ENCODE data around the gene ATP6V1E1.
"Not testable (repeated sequence)": the region's sequence is repeated elsewhere in the genome, so short reads cannot be mapped to it uniquely, and the experiment has no call there.

Gene ATP6V1E1

DNA sequence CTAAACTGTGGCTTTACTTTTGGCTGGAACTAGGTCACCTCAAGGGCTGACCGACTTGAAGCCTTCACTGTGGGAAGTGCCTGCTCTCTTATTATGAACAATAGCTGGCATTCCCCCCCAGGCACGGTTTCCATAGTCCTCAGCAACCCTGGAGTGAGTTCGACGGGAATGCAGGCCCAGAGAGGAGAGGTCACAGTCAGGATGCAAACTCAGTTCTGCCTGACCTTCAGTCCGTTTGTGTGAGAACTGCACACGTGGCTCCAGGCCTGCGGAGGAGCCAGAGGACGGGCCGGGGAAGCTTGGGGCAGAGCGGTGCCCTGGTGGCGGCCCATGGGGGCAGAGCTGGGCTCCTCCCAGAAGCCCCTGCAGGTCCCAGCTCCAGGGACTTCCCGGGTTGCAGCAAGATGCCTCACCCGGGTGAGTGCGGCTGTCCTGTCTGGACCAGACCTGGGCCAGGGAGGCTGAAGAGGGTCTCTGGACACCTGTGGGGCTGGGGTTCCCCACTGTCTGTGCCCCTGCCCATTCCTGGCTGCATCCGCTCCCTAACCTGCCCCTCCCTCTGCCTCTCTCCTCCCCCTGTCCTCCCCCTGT lies 48.0 kb downstream of the ATP6V1E1 start:
- no peak for DNase-seq

DNA sequence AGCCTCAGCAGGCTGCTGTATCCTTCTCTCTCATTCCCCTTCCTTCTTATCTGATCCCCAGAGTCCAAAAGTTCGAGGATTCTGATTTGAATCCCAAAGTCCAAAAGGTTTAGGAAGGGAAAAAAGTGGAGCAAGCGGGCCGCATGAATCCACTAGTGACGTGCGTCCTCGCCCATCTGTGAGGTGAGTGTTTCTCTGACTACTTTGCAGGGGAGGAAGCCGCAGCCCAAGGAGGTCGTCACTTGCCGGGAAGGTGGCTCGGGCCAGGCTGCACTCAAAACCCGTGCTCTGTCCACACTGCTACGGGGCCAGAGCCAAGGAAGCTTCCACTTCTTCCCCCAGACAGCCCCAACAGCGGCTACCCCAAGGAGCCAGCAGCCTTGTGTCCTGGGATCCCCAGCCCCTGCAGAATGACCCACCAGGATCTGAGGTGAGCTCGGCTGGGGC lies 49.0 kb downstream of the ATP6V1E1 start:
- no peak for DNase-seq

DNA sequence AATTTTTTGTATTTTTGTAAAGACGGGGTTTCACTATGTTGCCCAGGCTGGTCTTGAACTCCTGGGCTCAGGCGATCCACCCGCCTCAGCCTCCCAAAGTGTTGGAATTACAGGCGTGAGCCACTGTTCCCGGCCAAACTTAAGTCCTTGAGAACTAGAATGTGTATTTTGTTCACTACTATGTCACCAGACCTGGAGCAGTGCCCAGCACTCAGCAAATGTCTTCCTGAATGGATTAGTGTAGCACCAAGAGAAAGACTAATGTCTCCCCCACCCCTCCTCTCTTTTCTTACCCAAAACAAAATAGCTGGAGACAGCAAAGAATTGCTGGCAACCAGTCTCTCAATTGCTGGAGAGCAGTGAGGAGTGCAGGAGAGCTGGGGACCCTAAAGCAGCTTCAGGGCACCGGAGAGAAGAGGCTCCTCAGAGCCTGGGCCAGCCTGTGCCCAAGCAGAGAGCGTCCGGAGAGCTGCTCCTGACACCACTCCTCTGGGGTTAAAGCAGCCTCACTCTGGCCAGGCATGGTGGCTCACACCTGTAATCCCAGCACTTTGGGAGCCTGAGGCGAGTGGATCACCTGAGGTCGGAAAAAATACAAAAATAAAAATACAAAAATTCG lies 50.3 kb downstream of the ATP6V1E1 start:
- no peak for DNase-seq

DNA sequence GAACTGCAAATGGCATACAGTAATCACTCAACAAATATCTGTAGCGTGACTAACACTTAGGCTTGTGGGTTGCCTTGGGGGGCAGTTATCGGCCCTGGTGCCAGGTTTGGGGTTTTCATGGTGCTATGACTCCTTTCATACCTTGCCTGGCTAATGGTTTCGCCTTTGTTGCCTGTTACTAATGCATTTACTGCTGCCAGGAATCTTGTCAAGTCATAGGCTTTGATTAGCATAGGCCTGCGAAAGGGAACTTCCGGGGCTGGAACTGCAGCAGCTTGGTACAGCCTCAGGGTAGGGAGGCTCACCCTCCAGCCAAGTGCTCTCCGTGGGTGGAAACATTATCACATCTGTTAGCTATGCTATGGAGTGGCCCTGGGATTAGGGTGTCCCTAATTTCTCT lies 52.1 kb downstream of the ATP6V1E1 start:
- peak; percentile 36 for DNase-seq

DNA sequence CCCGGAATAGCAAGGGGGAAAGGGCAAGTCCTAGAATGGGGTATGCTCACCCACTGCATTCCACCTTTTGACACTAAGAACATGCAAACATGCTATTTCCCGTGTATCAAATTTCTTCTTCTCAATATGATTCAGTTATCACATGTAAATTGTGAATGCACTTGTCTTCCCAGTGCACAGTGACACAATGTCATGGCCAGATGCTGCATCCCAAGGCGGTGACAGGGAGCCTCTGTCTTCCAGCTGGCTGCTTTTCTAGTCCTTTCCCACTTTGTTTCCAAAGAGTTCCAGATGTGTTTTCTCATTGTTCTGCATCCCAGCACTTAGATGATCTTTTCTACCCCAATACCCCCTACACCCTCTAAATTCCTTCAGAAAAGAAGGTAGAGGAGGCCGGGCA lies 52.9 kb downstream of the ATP6V1E1 start:
- no peak for DNase-seq

DNA sequence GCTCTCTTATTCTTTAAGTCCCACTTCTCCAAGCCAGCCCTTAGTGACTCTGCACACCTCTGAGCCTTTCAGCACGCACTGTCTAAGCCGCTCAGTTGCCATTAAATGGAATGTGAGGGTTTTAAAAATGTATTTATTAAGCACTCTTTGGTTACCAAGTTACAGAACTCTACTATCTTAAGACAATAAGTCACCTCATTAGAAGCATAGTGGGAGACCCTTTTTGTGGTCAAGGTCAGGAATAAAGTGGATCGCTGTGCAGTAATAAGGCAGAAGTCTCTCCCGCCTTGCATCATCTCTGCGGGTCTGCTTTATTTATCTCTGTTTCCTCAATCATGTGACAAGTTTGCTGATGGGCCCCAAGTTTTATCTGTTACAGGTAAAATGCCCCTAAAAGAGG lies 53.4 kb downstream of the ATP6V1E1 start:
- no peak for DNase-seq

DNA sequence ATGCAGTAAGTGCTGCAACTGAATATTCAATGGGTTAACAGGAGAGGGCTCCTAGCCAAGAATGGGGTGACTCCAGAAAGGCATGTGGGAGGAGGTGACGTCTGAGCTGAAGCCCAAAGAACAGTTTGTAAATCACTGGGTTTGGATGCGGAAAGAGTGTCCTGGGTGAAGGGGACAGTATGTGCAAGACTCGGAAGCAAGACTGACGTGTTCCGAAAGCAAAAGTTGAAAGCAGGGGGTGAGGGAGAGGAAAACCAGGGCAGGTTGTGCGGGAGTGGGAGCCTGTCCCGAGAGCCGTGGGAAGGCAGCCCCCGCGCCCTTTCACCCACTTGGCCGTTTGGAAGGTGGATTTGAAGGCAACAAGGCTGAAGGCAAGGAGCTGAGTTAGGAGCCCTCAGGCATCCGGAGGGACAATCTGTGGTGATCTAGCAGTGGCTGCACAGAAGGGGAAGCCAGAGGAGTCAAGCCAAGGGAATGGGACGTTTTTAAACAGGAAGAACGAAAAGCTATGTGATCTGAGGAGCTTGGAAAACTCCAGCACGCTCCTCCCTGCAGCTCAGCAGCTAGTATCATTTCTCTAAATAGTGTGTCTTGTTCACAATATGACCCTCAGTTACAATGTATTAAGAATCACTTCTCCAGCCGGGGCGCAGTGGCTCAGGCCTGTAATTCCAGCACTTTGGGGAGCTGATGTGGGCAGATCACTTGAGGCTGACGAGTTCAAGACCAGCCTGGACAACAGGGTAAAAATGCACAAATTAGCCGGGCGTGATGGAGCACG lies 57.5 kb downstream of the ATP6V1E1 start:
- no peak for DNase-seq

DNA sequence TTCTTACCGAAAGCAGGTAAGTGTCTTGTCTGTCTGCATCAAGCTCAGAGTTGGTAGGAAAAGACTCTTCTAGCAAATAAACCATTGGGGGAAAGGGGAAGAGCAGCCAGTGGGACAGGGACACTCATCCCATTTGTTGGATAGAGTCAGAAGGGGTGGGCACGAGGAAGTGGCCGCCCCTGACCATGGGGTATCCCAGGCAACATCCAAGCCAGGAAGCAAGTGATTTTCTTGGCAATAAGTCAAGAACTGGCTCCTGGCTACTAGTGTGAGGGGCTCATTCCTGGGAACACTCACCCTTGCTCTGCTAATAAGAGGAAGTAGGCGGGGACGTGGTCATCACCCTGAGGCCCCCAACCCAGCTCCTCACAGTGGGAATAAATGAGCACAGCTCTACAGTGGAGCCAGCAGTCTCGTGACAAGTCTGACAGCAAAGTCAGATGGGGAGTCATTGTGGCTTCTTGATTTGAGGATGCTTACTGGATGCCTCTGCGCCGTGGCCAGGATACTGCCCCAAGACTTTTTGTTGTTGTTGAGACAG lies 58.5 kb downstream of the ATP6V1E1 start:
- no peak for DNase-seq

DNA sequence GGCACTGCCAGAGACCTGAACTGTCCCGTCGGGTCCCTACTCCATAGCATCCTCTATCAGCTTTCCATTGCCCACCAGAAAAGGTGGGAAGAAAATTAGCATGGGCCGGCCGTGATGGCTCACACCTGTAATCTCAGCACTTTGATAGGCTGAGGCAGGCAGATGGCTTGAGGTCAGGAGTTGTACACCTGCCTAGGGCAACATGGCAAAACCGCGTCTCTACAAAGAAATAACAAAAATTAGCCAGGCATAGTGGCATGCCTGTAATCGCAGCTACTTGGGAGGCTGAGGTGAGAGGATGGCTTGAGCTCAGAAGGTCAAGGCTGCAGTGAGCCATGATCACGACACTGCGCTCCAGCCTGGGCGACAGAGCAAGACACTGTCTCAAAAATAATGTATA lies 61.8 kb downstream of the ATP6V1E1 start:
- DNase-seq = no peak

DNA sequence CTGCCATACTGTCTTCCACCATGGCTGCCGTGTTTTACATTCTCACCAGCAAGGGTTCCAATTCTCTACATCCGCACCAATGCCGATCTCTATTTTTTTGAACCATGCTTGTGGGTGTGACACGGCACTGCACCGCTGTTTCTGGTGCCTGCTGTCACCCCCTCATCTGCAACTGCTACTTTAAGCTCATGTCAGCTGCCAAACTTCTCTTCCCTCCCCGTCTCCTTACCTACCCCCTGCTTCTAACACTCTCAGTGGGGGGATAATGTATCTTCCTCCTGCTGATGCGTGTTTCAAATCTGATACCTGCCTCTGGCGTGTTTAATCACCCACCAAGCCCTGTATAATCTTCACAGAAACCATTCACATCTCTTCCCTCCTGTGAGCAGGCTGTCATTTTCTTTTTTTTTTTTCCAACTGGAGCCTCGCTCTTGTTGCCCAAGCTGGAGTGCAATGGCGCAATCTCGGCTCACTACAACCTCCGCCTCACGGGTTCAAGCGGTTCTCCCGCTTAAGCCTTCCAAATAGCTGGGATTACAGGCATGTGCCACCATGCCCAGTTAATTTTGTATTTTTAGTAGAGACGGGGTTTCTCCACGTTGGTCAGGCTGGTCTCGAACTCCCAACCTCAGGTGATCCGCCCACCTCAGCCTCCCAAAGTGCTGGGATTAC lies 62.4 kb downstream of the ATP6V1E1 start:
- DNase-seq = not testable (repeated sequence)

DNA sequence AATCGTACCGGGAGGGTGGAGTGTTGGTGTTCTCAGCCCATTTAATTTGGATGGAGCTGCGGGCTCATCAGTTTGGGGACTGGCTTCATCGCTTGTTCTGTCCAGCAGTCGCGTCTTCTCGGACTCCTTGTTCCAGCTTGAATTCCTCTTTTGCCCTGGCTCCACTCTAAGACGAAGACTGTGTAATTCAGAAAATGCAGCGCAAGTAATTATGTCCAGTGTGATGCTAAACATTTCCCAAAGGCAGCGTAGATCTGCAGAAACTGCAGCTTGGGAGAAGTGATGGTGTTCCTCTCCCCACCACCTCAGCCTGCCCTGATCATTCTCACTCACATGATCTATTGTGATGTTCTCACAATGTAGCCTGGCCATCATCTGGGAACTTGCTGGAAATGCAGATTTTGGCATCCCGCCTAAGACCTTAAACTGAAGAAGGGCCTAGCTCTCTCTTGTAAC lies 64.6 kb downstream of the ATP6V1E1 start:
- DNase-seq = no peak

DNA sequence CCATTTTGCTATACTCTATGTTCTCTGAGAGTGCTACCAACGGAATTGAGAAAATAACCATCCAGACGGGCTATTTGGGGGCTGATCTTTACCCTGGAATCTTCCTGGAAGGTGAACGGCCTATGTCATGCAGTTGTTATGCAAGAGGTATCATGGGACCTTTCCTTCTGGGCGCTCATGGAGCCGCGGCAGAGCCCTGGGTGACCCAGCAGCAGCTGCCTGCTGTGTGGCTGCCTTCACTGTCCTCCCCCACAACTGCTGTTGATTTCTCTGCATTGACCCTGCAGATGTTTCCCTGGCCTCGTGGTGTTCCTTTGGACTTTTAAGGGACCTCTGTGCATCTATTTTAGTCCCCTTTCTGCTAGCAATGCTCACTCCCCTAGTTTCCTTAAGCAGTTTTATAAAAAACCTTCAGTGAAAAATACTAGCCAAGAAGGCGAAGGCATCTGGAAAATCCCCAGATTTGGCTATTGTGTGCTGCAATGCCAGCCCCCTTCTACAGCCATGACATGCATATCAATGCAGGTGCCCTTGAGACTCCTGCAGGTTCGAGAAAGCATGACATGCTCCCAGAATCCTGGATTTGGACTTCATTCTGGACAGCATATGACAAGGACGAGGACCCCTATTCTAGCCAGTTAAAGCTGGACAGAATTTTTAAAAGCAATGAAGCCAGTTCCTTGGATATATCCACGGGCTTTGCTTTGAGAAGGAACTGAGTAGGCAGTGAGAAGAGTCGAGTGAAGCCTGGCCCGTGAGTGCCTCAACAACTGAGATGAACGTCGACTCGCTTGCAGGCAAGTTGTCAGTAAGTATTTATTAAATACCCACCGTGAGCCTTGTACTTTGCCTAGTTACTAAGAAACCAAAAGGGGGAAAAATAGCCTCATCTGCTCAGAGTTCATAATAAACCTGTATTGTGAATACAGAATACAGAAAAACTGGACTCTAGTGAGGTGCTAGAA lies 65.4 kb downstream of the ATP6V1E1 start, which contains the start of gene SLC25A18:
Gene SLC25A18, plus strand, starts transcription at position 593 of the 965 bp plus-strand sequence. CDS start 16,447 bp downstream, outside the sequence.
- no peak for DNase-seq

DNA sequence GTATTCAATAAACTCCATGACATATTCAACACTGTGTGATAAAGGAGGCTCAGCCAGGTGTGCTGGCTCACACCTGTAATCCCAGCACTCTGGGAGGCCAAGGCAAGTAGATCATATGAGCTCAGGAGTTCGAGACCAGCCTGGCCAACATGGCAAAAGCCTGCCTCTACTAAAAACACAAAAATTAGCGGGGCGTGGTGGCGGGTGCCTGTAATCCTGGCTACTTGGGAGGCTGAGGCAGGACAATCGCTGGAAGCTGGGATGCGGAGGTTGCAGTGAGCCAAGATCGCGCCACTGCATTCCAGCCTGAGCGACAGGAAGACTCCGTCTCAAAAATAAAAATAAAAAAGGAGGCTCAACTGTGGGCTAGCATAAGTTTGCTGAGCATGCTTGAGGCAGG lies 69.4 kb downstream of the ATP6V1E1 start:
- no peak for DNase-seq

DNA sequence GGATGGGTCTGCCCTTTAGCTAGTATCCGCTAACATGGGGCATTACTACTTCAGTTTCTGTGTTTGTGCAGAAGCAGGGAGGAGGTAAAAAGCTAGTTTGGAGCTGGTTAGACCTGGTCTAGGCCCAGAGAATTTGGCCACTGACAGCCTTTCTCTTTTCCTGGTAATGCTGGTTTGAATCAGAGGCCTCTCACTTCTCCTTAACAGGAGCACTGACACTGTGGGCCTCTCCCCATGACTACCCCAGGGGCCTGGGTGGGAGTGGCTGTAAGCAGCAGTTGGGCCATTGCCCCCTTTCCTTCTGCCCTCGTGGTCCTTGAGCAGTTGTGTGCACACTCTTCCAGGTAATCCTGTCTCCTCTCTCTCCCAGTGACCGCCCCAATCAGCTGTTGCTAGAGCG lies 73.7 kb downstream of the ATP6V1E1 start:
- DNase-seq = no peak

DNA sequence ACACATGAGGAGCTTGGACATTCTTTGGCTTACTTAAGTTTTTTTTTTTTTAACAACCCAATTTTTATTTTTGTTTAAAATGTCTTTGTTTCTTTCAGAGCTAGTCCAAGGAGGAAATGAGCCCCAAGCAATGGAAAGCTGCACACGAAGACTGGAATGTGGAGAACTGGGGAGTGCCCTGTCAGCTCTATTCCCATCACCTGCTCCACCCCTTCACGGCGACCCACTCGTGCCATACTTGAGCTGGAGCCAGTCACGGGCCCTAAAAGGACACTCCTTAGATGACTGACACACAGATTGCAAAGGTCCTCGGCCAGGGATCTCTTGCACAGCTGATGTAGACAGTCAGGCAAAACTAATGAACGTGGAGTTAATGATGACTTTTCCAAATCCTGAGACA lies 75.8 kb downstream of the ATP6V1E1 start:
- DNase-seq = no peak

DNA sequence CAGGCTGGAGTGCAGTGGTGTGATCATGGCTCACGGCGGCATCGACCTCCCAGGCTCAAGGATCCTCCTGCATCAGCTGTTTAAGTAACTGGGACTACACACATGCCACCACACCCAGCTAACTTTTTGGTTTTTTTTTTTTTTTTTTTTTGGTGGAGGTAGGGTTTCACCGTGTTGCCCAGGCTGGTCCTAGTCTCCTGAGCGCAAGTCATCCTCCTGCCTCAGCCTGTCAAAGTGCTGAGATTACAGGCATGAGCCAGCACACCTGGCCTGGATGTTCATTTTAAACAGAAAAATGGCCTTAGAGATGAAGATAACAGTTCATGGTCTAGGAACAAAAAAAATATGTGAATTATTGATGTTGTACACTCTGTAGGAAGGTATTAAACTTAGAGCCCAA lies 78.9 kb downstream of the ATP6V1E1 start:
- DNase-seq = no peak

DNA sequence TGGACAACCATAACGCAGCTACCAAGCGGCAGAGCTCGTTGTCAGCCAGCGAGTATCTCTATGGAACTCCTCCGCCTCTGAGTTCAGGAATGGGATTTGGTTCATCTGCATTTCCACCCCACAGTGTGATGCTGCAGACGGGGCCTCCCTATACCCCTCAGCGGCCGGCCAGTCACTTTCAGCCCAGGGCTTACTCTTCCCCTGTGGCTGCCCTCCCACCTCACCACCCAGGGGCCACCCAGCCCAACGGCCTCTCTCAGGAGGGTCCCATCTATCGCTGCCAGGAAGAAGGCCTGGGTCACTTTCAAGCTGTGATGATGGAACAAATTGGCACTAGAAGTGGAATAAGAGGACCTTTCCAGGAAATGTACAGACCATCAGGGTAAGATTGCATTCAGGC lies 79.4 kb downstream of the ATP6V1E1 start:
- no peak for DNase-seq

DNA sequence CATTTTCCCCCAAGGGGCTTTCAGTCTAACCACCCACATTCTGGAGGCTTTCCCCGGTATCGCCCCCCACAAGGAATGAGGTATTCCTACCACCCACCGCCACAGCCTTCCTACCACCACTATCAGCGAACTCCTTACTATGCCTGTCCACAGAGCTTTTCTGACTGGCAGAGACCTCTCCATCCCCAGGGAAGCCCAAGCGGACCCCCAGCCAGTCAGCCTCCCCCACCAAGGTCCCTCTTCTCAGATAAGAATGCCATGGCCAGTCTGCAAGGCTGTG lies 79.9 kb downstream of the ATP6V1E1 start:
- no peak for DNase-seq

DNA sequence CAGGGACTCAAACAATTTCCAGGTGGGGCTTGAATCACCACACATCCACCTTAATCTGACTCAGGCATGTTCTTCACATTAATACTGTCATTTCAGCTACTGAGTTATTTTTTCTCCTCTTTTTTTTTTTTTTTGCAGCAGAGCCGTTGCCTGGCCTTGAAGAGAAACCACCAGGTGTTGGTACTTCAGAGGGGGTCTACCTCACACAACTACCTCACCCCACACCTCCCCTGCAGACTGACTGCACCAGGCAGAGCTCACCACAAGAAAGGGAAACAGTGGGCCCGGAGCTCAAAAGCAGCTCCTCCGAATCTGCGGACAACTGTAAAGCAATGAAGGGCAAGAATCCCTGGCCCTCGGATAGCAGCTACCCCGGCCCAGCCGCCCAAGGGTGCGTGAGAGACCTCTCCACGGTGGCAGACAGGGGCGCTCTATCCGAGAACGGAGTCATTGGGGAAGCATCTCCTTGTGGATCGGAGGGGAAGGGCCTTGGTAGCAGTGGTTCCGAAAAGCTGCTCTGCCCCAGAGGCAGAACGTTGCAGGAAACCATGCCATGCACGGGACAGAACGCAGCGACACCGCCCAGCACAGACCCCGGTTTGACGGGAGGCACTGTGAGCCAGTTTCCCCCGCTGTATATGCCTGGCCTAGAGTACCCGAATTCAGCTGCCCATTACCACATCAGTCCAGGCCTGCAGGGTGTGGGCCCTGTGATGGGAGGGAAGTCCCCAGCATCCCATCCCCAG lies 80.4 kb downstream of the ATP6V1E1 start:
- DNase-seq = no peak

DNA sequence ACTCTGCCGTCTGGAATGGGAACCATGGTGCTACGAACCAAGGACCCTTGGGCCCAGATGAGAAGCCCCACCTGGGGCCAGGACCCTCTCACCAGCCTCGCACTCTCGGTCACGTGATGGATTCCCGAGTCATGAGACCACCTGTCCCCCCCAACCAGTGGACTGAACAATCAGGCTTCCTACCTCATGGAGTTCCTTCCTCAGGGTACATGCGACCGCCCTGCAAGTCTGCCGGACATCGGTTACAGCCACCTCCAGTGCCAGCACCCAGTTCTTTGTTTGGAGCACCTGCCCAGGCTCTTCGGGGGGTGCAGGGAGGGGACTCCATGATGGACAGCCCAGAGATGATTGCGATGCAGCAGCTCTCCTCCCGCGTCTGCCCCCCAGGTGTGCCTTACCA lies 86.1 kb downstream of the ATP6V1E1 start:
- DNase-seq = no peak
